Heart right ventricle (tissue), 16 donors: ENCODE measurements around the gene CRYBB3. TPM values are rescaled to one million over a fixed set of nuclear protein-coding genes. Genes with fewer than 3 reads are reported as not detected.

Experiments used
- ATAC-seq, 8 donors: fragments of 200-7000 bp; cut with Tn5 transposase; one replicate each; pipeline ENCODE4 v1.9.1; 2020; ENCODE audit warnings: mild to moderate bottlenecking in 8 of 8, moderate library complexity in 8 of 8, moderate number of reproducible peaks in 1 of 8
- DNase-seq, 2 donors: peaks; one replicate each; pipeline ENCODE4 v3.0.0-alpha.2; 2020
- H3K27ac ChIP-seq, 10 donors: fragments of 200-600 bp; sonication (generic) in 2 of 10; one replicate each; pipeline versions ENCODE4 v1.5.0 to v1.8.0; 2020 to 2022; ENCODE audit warnings: mild to moderate bottlenecking in 3 of 10
- H3K27me3 ChIP-seq, 7 donors: fragments of 200-600 bp; one replicate each; pipeline ENCODE4 v1.8.0; 2021 to 2022; ENCODE audit warnings: mild to moderate bottlenecking in 2 of 7
- H3K36me3 ChIP-seq, 9 donors: fragments of 200-600 bp; sonication (generic) in 1 of 9; one replicate each; pipeline versions ENCODE4 v1.5.0 to v1.8.0; 2020 to 2022; ENCODE audit warnings: mild to moderate bottlenecking in 2 of 9
- H3K4me1 ChIP-seq, 9 donors: fragments of 200-600 bp; sonication (generic) in 1 of 9; one replicate each; pipeline versions ENCODE4 v1.5.0 to v1.8.0; 2020 to 2022; ENCODE audit warnings: mild to moderate bottlenecking in 4 of 9
- H3K4me3 ChIP-seq, 10 donors: fragments of 200-600 bp; sonication (generic) in 2 of 10; one replicate each; pipeline versions ENCODE4 v1.5.0 to v1.8.0; 2020 to 2022; ENCODE audit warnings: mild to moderate bottlenecking in 7 of 10, moderate library complexity in 2 of 10
- H3K9me3 ChIP-seq, 11 donors: fragments of 200-600 bp in 10 of 11; sonication (generic) in 2 of 11; one replicate each; pipeline versions ENCODE4 v1.5.0 to v1.8.0; 2013 to 2022; ENCODE audit warnings: mild to moderate bottlenecking in 2 of 11, control low read depth in 1 of 11, moderate library complexity in 1 of 11
- WGBS, 2 donors: extraction: QIAGEN DNeasy Blood & Tissue Kit; methylation state at CpG; one replicate each; pipeline ENCODE4 v1.1.7; 2013; ENCODE audit warnings: inconsistent platforms in 1 of 2; 5-methylcytosine and 5-hydroxymethylcytosine counted together
- intact Hi-C, 10 donors: fragments of 100-400 bp; cut with DNase I; formaldehyde crosslinking; loops; one replicate each; pipeline versions ENCODE4 v1.11.1 to v1.14.2; 2022
- polyA plus RNA-seq, 2 donors: library from polyadenylated mRNA; stranded (reverse); fragments of 200-250 nt; gene quantifications; one replicate each; pipeline ENCODE4 v1.2.3, GENCODE V29; 2013
- total RNA-seq, 10 donors: library from RNA; stranded (reverse); fragmentation: NEBNext Ultra II Directional in 3 of 10; extraction: Animal tissue kit (Norgen Biotek cat#: 25700) in 3 of 10; gene quantifications; one replicate each; pipeline versions ENCODE4 v1.2.1 to v1.2.4, GENCODE V29; 2021 to 2023
- TF ChIP-seq, protein P1 (sequence below), 9 donors: fragments of 200-600 bp; sonication (generic) in 2 of 9; IDR thresholded peaks; one replicate each; pipeline versions ENCODE4 v1.5.0 to v1.8.0; 2021 to 2022; ENCODE audit warnings: antibody characterized with exemption in 9 of 9, mild to moderate bottlenecking in 5 of 9, moderate library complexity in 1 of 9
- donor health status: Arrhythmogenic right ventricular cardiomyopathy.
- donor health status: ischemic (EF 13 %, LVEDD 7.1; RV severe dilation, severe dysfunction).
- donor health status: healthy with polysubstance abuse.
- donor health status: DM: no; HTN: yes; CAD: no.
- donor health status: DM: no; HTN: no; CAD: no.
- donor health status: ischemic (EF 25% LVEDD 6.9; RV normal size, moderate dysfunction).
- donor health status: ischemic (EF 25% LVEDD 5.7; RV mildly dilated, moderate dysfunction).
- donor health status: healthy.
- donor health status: DM: yes; HTN: yes; CAD: no.
- donor health status: Ischemic cardiomyopathy.
- donor health status: ischemic (EF 35%, LVEDD 5.7; RV mildly dilated, moderate dysfunction).
- donor health status: nonischemic (EF 11% LVEDD 7.7; RV severe dilation, severe dysfunction).
- donor health status: DM: yes; HTN: yes; CAD: no.
- donor health status: PGD.
- donor health status: ischemic (EF 29% LVEDD 5.4; RV normal size, mild dysfunction).
- donor health status: nonischemic (EF 23%, LVEDD 6.1; RV moderate dilation, normal function).

CRYBB3 gene
- total and polyA plus RNA-seq, 12 donors, result 0.06 to 0.44 (median 0.38) TPM; not detected in 8

DNA sequence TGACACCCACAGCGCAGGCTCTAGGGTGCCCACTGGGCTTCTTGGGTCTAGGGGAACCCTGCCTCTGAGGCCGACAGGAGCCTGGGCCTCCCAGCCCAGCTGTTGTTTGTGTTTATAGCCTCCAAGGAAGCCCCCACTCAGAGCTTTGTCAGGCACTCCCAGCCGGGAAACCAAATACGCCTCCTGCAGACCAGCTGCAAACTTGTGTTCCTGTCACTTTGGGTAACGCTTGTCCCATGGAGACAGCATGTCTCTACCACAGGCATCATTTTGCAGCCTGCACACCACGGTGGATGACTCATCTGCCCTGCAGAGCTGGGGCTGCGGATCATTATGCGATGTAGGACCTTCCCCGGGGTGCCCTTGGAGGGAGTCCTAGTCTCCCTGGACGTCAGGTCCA, 40.6 kb upstream of the CRYBB3 start:
- intact Hi-C loops, result no loop called here
- DNase-seq (no peak), ATAC-seq (no peak)
- H3K9me3 ChIP-seq, result no peaks in the 10 kb centered on the region
- H3K27me3 ChIP-seq, result no peaks in the 10 kb centered on the region
- TF ChIP-seq, protein P1, sequence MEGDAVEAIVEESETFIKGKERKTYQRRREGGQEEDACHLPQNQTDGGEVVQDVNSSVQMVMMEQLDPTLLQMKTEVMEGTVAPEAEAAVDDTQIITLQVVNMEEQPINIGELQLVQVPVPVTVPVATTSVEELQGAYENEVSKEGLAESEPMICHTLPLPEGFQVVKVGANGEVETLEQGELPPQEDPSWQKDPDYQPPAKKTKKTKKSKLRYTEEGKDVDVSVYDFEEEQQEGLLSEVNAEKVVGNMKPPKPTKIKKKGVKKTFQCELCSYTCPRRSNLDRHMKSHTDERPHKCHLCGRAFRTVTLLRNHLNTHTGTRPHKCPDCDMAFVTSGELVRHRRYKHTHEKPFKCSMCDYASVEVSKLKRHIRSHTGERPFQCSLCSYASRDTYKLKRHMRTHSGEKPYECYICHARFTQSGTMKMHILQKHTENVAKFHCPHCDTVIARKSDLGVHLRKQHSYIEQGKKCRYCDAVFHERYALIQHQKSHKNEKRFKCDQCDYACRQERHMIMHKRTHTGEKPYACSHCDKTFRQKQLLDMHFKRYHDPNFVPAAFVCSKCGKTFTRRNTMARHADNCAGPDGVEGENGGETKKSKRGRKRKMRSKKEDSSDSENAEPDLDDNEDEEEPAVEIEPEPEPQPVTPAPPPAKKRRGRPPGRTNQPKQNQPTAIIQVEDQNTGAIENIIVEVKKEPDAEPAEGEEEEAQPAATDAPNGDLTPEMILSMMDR (IDR thresholded peaks at IDR 0.05), result no peak
- H3K4me3 ChIP-seq, result no peak overlapping the region
- H3K4me1 ChIP-seq, result peaks cover 9 to 46% (median 28%) of the 10 kb centered on the region in 9 donors
- H3K36me3 ChIP-seq, result no peaks in the 10 kb centered on the region
- WGBS, 2 donors, result 65% methylated on average over 10 of the region's 10 CpGs
- H3K27ac ChIP-seq, result no peak overlapping the region

DNA sequence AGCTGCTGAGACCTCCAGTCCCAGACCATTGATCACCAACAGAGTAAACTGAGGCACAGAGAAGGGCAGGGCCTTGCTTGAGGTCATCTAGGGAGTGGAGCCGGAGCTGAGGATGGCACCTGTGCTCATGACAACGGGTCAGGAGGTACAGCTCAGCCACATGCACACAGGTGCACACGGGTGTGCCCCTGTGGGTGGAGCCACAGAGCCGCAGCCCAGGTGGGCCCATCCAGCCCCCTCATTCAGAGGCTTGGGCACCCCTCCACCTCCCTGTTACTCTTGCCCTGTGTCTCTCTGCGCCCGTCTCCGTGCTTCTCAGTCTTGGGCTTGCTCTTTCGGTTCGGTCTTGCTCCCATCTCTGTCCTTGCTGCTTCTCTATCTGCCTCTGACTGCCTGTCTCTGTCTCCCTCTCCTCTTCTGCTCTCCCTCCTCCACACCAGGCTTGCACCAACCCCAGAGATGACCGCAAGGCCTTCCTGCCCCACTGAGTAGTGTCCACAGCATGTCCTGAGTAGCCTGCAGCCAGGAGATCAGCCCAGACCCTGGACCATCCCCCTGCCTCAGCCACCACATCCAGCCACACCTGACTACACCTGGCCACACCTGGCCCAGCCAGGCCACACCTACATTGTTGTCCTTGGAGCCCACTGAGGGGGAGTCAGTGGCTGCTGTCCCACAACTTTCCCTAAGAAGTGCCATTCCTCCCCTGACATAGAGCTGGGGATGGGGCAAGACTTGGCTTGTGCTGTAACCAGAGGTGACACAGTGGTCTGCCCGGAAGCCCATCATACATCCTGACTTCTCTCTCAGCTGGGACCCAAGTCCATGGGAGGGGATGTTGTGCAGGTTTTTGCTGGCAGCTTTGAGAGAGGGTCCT, 39.3 kb upstream of the CRYBB3 start:
- Histone ChIP-seq H3K4me1 (peaks cover 0 to 37% (median 16%) of the 10 kb centered on the region in 9 donors), H3K9me3 (no peaks in the 10 kb centered on the region), H3K27me3 (no peaks in the 10 kb centered on the region), H3K36me3 (no peaks in the 10 kb centered on the region), H3K27ac (no peak overlapping the region), H3K4me3 (no peak overlapping the region)
- 91 to 95% methylated on average over 11 of the region's 11 CpGs for WGBS, 2 donors
- no peak for DNase-seq
- intact Hi-C loops, result loop anchor here in 1 of 10 donors (1.0 kb wide), 1 partner anchor 11 kb away; no protein-coding TSS in a partner anchor
- ATAC-seq, result no peak
- TF ChIP-seq, protein P1 (IDR thresholded peaks at IDR 0.05), result no peak

DNA sequence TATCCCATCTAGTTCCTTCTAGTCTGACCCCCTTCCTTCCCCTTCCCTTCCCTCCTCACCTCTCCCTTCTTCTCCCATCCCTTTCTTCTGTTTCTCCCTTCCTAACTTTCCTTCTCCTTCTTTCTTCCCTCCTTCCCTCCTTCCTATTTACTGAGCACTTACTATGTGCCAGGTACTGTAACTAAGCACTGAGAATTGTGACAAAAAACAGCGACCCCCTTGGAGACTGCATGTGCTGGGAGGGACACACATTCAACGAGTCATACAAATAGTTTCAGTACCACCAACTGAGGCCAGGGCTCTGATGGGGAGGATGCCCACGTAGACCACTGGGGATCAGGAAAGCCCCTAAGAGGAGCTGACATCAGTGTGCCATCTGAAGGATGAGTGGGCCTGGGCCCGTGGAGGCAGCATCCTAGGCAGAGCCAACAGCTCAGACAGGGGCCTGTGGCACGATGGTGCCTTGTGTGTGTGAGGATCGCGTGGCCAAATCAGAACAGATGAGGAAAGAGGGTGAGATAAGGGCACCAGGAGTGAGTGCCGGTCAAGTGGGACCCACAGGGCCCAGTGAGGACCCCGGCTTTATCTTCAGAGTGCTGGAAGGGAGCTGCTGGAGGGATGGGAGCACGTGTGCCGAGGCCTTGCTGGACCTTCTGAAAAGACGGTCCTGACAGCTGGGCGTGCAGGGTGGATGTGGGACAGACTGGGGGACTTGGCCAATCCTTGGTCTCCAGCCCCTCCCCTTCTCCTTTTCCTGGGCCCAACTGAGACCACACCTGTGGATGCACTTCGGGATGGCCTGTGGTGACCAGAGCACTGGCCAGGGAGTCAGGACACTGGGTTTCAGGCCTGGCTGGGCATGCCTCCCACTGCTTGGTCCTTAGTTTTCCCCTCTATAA, 38.4 kb upstream of the CRYBB3 start:
- TF ChIP-seq, protein P1 (IDR thresholded peaks at IDR 0.05), result no peak
- WGBS, 2 donors, result 84 to 86% methylated on average over 14 of the region's 14 CpGs
- Histone ChIP-seq H3K36me3 (no peaks in the 10 kb centered on the region), H3K27ac (no peak overlapping the region), H3K4me3 (no peak overlapping the region), H3K27me3 (no peaks in the 10 kb centered on the region), H3K4me1 (peaks cover 0 to 34% (median 15%) of the 10 kb centered on the region in 9 donors), H3K9me3 (no peaks in the 10 kb centered on the region)
- ATAC-seq (peak in 1 of 8 donors; percentile 24), DNase-seq (no peak)
- intact Hi-C loops, result no loop called here

DNA sequence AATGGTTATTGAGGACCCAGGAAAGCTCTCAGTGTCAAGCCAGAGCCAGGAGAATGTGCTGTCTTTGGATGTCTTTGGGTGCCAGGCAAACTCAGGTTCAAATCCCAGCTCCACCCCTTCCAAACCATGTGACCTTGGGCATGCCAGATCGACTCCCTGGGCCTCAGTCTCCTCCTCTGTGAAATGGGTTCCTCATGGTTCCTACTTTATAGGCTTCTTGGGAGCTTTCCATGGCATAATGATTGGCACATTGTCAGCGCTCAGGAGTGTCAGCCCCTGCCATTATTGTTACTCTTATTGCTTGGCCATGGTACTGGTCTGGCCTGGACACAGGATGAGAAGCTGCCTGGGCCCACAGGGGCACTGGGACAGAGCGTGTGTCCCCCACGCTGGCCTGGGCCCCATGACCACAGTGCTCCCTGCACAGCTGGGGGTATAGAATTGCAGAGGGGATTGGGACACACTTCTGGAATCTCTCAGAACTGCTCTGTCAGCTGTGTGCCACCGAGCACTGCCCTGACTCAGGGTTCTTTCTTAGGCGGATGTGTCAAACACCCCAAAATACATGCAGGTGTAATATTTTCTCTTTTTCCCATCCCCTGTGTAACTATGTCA, 37.6 kb upstream of the CRYBB3 start:
- H3K4me1 ChIP-seq, result peaks cover 0 to 27% (median 10%) of the 10 kb centered on the region in 9 donors
- H3K27me3 ChIP-seq, result no peaks in the 10 kb centered on the region
- no peak overlapping the region for H3K4me3 ChIP-seq
- DNase-seq, result no peak
- TF ChIP-seq, protein P1 (IDR thresholded peaks at IDR 0.05), result no peak
- no peaks in the 10 kb centered on the region for H3K9me3 ChIP-seq
- no peaks in the 10 kb centered on the region for H3K36me3 ChIP-seq
- H3K27ac ChIP-seq, result no peak overlapping the region
- intact Hi-C loops, result no loop called here
- WGBS, 2 donors, result 91 to 94% methylated on average over 6 of the region's 6 CpGs
- no peak for ATAC-seq
